Activated CD8-positive, alpha-beta memory T cell treated with anti-CD3 and anti-CD28 coated beads for 4 hours (primary cell): ENCODE results near the gene KRTAP20-2.

Experiments used
- DNase-seq, 2 donors: peaks; one replicate each; pipeline ENCODE4 v3.0.0-alpha.2; 2020; ENCODE audit warnings: low read depth in 2 of 2

Gene KRTAP20-2

DNA sequence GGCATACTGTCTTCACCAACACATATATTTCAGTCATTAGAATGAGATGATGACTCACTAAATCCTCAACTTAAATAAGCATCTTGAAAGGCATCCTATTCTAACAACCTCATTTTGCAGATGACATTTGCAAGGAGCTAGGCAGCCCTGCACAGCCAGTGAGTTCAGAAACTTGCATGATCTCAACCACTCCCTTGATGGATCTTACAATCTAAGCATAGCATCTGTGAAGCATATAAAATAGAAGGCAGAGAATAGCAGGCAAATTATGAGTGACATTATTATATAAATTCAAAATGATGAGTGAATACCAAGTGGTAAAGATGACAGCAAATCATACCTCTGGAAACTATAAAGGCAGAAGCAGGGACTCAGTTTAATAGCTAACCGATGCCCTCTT, 39.3 kb downstream of the KRTAP20-2 start:
- no peak for DNase-seq

DNA sequence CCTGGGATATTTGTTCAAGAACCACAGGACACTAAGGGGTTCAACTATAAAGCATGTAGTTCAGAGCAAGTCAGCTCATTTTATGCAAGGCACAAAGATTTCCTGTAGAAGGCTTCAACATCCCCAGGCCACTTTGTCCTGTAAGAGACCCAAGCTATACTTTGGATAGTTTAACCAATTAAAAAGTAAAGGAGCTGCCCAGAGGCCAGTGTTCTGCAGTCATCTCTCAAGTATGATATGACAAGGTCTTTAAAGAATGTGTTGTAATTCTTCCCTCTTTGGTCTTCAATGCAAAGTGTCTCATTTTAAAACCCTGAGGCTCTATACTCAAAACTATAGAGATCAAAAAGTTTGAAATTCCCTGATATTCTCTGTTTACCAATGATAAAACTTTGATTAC, 41.7 kb downstream of the KRTAP20-2 start:
- no peak for DNase-seq

DNA sequence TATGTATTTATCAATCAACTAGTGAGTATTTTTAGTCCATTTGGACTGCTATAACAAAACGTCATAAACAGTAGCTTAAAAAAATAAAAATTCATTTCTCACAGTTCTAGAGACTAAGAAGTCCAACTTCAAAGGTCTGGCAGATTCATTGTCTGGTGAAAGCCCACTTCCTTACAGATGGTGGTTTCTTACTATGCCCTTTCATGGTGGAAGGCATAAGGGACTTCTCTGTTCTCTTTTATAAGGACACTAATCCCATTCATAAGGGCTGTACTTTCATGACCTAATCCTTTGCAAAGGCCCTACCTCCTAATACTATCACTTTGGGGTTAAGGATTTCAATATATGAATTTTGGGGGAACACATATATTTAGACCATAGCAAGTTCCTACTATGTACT, 45.6 kb downstream of the KRTAP20-2 start:
- DNase-seq, result no peak

DNA sequence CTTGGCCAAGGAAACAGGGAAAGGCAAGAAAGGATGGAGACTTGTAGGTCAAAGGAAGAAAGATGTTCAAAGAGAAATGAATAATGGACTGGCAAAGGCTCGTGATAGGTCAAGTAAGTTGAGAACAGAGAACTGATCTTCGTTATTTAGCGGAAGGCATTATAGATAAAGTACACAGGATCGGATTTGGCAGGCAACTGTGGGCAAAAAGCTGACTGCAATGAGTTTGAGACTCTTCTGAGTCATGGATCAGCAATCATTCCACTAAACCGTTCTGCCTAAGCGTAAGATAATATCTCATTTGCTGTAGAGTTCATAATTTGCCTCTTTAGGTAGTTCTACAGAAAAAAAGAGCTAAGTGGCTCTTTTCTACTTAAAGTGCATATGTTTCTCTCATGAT, 49.5 kb downstream of the KRTAP20-2 start:
- no peak for DNase-seq
